ENCODE measurements around the gene NDFIP1.

DNA sequence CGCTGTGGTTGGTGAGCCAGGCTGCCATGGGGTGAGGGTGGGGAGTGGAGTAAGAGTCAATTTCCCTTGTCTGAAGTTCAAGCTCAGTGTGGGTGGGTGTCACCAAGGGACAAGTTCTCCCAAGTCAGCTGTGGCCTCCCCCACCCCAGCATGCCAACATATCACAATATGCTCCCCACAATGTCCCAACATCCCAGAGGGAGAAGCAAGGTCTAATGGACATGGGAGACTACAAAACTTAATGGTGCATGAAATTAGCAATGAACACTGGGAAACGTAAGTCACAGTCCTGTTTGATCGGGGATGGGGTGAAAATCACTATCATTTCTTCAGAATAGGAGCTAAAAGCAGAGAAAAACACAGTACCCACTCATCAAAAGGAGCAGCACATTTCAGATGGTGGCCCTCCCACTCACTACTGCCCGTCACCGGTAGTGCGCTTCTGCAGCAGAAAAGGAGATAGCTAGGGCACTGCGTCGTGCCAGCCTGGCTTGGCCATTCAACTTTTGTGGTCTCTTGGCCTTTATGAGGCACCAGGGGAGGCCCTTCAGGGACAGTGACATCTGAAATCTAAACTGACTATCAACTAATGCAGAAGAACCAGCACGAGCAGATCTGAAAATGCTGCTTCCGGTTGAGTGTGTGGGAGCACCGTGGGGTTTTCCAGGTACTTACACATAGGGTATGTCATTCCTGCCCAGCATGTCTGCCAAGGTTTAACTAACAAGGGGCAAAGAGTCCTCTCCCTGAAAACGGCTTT is 20.5 kb upstream of the NDFIP1 start:
- no peak for TF ChIP-seq BHLHE40 (IDR thresholded peaks at IDR 0.05; ENCODE audit: low read depth, low read length)
- TF ChIP-seq, protein P1, sequence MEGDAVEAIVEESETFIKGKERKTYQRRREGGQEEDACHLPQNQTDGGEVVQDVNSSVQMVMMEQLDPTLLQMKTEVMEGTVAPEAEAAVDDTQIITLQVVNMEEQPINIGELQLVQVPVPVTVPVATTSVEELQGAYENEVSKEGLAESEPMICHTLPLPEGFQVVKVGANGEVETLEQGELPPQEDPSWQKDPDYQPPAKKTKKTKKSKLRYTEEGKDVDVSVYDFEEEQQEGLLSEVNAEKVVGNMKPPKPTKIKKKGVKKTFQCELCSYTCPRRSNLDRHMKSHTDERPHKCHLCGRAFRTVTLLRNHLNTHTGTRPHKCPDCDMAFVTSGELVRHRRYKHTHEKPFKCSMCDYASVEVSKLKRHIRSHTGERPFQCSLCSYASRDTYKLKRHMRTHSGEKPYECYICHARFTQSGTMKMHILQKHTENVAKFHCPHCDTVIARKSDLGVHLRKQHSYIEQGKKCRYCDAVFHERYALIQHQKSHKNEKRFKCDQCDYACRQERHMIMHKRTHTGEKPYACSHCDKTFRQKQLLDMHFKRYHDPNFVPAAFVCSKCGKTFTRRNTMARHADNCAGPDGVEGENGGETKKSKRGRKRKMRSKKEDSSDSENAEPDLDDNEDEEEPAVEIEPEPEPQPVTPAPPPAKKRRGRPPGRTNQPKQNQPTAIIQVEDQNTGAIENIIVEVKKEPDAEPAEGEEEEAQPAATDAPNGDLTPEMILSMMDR (conservative IDR thresholded peaks at IDR 0.05; ENCODE audit: low read depth, low read length), result no peak
- no peak for TF ChIP-seq RFX5 (IDR thresholded peaks at IDR 0.05; ENCODE audit: low read depth, low read length)
- TF ChIP-seq POLR2A (IDR thresholded peaks at IDR 0.05; ENCODE audit: low read depth, low read length), result no peak
- TF ChIP-seq MAFK (IDR thresholded peaks at IDR 0.05; ENCODE audit: low read depth, low read length), result no peak
- no peak for TF ChIP-seq RCOR1 (IDR thresholded peaks at IDR 0.05; ENCODE audit: insufficient replicate concordance, low read length)
- TF ChIP-seq, protein P2, sequence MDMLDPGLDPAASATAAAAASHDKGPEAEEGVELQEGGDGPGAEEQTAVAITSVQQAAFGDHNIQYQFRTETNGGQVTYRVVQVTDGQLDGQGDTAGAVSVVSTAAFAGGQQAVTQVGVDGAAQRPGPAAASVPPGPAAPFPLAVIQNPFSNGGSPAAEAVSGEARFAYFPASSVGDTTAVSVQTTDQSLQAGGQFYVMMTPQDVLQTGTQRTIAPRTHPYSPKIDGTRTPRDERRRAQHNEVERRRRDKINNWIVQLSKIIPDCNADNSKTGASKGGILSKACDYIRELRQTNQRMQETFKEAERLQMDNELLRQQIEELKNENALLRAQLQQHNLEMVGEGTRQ (IDR thresholded peaks at IDR 0.05; ENCODE audit: low read depth, low read length), result no peak
- TF ChIP-seq CHD1 (IDR thresholded peaks at IDR 0.05; ENCODE audit: low read depth, low read length), result no peak
- TF ChIP-seq CEBPB (IDR thresholded peaks at IDR 0.05; ENCODE audit: low read depth, low read length), result no peak
